GM12878 (cell line): Measurements from ENCODE around the gene ZNF311. TPM values are rescaled to one million over a fixed set of nuclear protein-coding genes. Genes with fewer than 3 reads are reported as not detected.

Experiments
- ATAC-seq: fragments of 200-7000 bp; cut with Tn5 transposase; 3 replicates; pipeline ENCODE4 v1.9.1; 2020; ENCODE audit warnings: mild to moderate bottlenecking, moderate library complexity
- BruUV-seq: library from RNA; stranded (reverse); fragments of 400-500 nt; replicated peaks from 2 replicates; lab custom pipeline; 2021; lab: Mats Ljungman, UMichigan
- CTCF ChIA-PET: fragments of 300-600 bp; sonication (Branson Sonifier 250); formaldehyde crosslinking; extraction: SDS; loops from one replicate; lab custom pipeline; 2021; ENCODE audit warnings: inconsistent platforms; lab: Yijun Ruan, JAX
- POLR2A ChIA-PET: fragments of 350-600 bp; formaldehyde crosslinking; extraction: SDS; loops from one replicate; lab custom pipeline; 2021; ENCODE audit warnings: inconsistent platforms; lab: Charles Lee
- RAD21 ChIA-PET: fragments of 300-600 bp; sonication (Branson Sonifier 250); formaldehyde crosslinking; loops from one replicate; lab custom pipeline; 2023; ENCODE audit warnings: antibody characterized with exemption; ENCODE audit not compliant: unreplicated experiment; lab: Charles Lee
- SMC1A ChIA-PET: fragments of 300-600 bp; sonication (Branson Sonifier 250); formaldehyde crosslinking; loops from one replicate; lab custom pipeline; 2023; ENCODE audit not compliant: unreplicated experiment, uncharacterized antibody; lab: Charles Lee
- DNase-seq: peaks from one replicate; pipeline ENCODE4 v3.0.0-alpha.2; 2011; ENCODE audit warnings: low read depth, low spot score
- FAIRE-seq: peaks from 3 replicates; lab custom pipeline; 2011; peaks lifted over from hg19 to GRCh38; lab: Jason Lieb, UNC
- H2AFZ ChIP-seq: 2 replicates; pipeline ENCODE4 v1.6.0; 2011; ENCODE audit warnings: low read depth, low read length, control low read depth; ENCODE audit not compliant: control insufficient read depth
- H3K27ac ChIP-seq: 2 replicates; pipeline ENCODE4 v1.5.1; 2011; ENCODE audit warnings: control low read depth; ENCODE audit not compliant: control insufficient read depth, insufficient read depth
- H3K27me3 ChIP-seq, 2 experiments: replicated peaks in 1 of 2; 2 replicates each; pipeline versions ENCODE4 v1.6.0 to v1.6.1; 2011; ENCODE audit warnings: low read length in 1 of 2; ENCODE audit not compliant: control insufficient read depth in 2 of 2, insufficient read depth in 2 of 2
- H3K36me3 ChIP-seq, 2 experiments: 2 replicates each; pipeline ENCODE4 v1.5.1; 2011; ENCODE audit warnings: low read length in 1 of 2; ENCODE audit not compliant: control insufficient read depth in 2 of 2, insufficient read depth in 2 of 2
- H3K4me1 ChIP-seq: 2 replicates; pipeline ENCODE4 v1.6.1; 2011; ENCODE audit warnings: mild to moderate bottlenecking, low read length, moderate library complexity, mixed read lengths; ENCODE audit not compliant: control insufficient read depth, insufficient read depth
- H3K4me2 ChIP-seq: 2 replicates; pipeline ENCODE4 v1.6.0; 2011; ENCODE audit warnings: control low read depth; ENCODE audit not compliant: control insufficient read depth, insufficient read depth
- H3K4me3 ChIP-seq: fragments of 200-600 bp; sonication (generic); 2 replicates; pipeline ENCODE4 v1.5.1; 2016
- H3K79me2 ChIP-seq: 2 replicates; pipeline ENCODE4 v1.6.0; 2011; ENCODE audit warnings: low read length; ENCODE audit not compliant: control insufficient read depth, insufficient read depth
- H3K9ac ChIP-seq: 2 replicates; pipeline ENCODE4 v1.8.0; 2011; ENCODE audit warnings: low read length, control low read depth, mixed read lengths; ENCODE audit not compliant: control insufficient read depth, insufficient read depth
- H3K9me3 ChIP-seq: replicated peaks from 3 replicates; pipeline ENCODE4 v1.5.1; 2011; ENCODE audit warnings: mild to moderate bottlenecking, low read length; ENCODE audit not compliant: control insufficient read depth, insufficient read depth
- H4K20me1 ChIP-seq: 2 replicates; pipeline ENCODE4 v1.6.0; 2011; ENCODE audit not compliant: control insufficient read depth, insufficient read depth
- CHD4 ChIP-seq: fragments of 200-600 bp; sonication (generic); IDR thresholded peaks from 2 replicates; pipeline ENCODE4 v1.6.1; 2016; ENCODE audit warnings: mild to moderate bottlenecking
- ESRRA ChIP-seq: IDR thresholded peaks from 2 replicates; pipeline ENCODE4 v1.6.1; 2012; ENCODE audit warnings: mild to moderate bottlenecking, low read length, improper control_type of control experiment
- HDGF ChIP-seq: fragments of 450-650 bp; IDR thresholded peaks from 2 replicates; pipeline ENCODE4 v1.6.1; 2016; ENCODE audit warnings: antibody characterized with exemption
- IKZF1 ChIP-seq: fragments of 450-650 bp; conservative IDR thresholded peaks from 2 replicates; pipeline ENCODE4 v1.6.1; 2017; ENCODE audit warnings: antibody characterized with exemption, mild to moderate bottlenecking
- JUNB ChIP-seq: IDR thresholded peaks from 2 replicates; pipeline ENCODE4 v1.6.1; 2016; ENCODE audit warnings: antibody characterized with exemption, mild to moderate bottlenecking
- KDM1A ChIP-seq: fragments of 200-600 bp; sonication (generic); IDR thresholded peaks from 2 replicates; pipeline ENCODE4 v1.6.1; 2016; ENCODE audit warnings: borderline replicate concordance
- PKNOX1 ChIP-seq: fragments of 450-650 bp; IDR thresholded peaks from 2 replicates; pipeline ENCODE4 v1.6.1; 2016; ENCODE audit warnings: mild to moderate bottlenecking
- SMARCA5 ChIP-seq: fragments of 450-650 bp; IDR thresholded peaks from 2 replicates; pipeline ENCODE4 v1.6.1; 2017; ENCODE audit warnings: mild to moderate bottlenecking
- WGBS: methylation state at CpG from one replicate; pipeline ENCODE4 v1.1.6; 2016; ENCODE audit warnings: low lambda C conversion rate; ENCODE audit not compliant: insufficient replicate concordance, insufficient coverage; ENCODE audit errors: missing lambda C conversion rate; 5-methylcytosine and 5-hydroxymethylcytosine counted together
- in situ Hi-C: fragments of 300-500 bp; cut with MboI; formaldehyde crosslinking; loops from 9 replicates; pipeline ENCODE4 v1.14.3; 2018; ENCODE audit warnings: mixed read lengths
- intact Hi-C: fragments of 100-400 bp; cut with micrococcal nuclease; formaldehyde crosslinking; loops from one replicate; pipeline ENCODE4 v1.14.2; 2022; ENCODE audit not compliant: unreplicated experiment
- polyA plus RNA-seq, 11 experiments: library from polyadenylated mRNA; depleted of rRNA in 4 of 11; unstranded in 6 of 11; stranded (reverse) in 5 of 11; fragments of >200 nt; fragmentation: Nextera tagmentation in 4 of 11; fragmentation: Illumina TruSeq in 1 of 11; extraction: Ambion mirVana in 4 of 11; extraction: Trizol in 1 of 11; gene quantifications; 1 replicate in 1 of 11; 2 replicates in 10 of 11; pipeline versions ENCODE4 v1.2.1 to v1.2.3, GENCODE V29; 2011 to 2016; ENCODE audit warnings: inconsistent platforms in 2 of 11, missing spikeins in 2 of 11, low read depth in 1 of 11
- total RNA-seq, 4 experiments: library from RNA; depleted of rRNA in 3 of 4; stranded (reverse); fragments of >200 nt in 3 of 4; fragmentation: Illumina TruSeq in 1 of 4; extraction: Trizol in 1 of 4; gene quantifications; 2 replicates each; pipeline versions ENCODE4 v1.2.1 to v1.2.3, GENCODE V29; 2013 to 2021

Gene ZNF311
- total and polyA plus RNA-seq, 10 of the 15 experiments (the other 5 are each of a cell fraction or from before 2014, with no cell fraction given) = 0.07 TPM; not detected in 9

GRCh38 chr6:28980137-28980851 is 24.8 kb downstream of the ZNF311 start:
- Histone ChIP-seq H3K4me1 (peaks cover 6% of the 10 kb centered on the region; the same call in 1 of the 2 replicates), H3K36me3 (no peaks in the 10 kb centered on the region), H3K4me2 (peak overlapping the region; percentile 74), H2AFZ (peak overlapping the region; percentile 84), H3K9me3 (no peaks in the 10 kb centered on the region; the same call in 2 of the 3 replicates), H3K27me3 (no peaks in the 10 kb centered on the region), H3K4me3 (peak overlapping the region; percentile 77), H4K20me1 (no peaks in the 10 kb centered on the region), H3K9ac (no peak overlapping the region), H3K27ac (no peak overlapping the region), H3K79me2 (no peaks in the 10 kb centered on the region)
- no TSS peak for BruUV-seq
- in situ Hi-C loops = loop anchor here (5.0 kb wide), 1 partner anchor 38 kb away; no protein-coding TSS in a partner anchor
- ChIA-PET SMC1A (interaction anchor here (1.0 to 3.0 kb wide), 3 partner anchors 85 to 142 kb away, joined by 3 to 17 read pairs (median 5); no protein-coding TSS in a partner anchor), CTCF (interaction anchor here (1.2 to 3.2 kb wide), 2 partner anchors 58 to 142 kb away, joined by 3 to 19 read pairs; no protein-coding TSS in a partner anchor), POLR2A (no interaction called here), RAD21 (no interaction called here)
- TF ChIP-seq PKNOX1 = no peak
- no peak for TF ChIP-seq KDM1A
- TF ChIP-seq IKZF1 = peak; percentile 29; the same call in 1 of the 2 replicates
- no peak for TF ChIP-seq JUNB
- TF ChIP-seq SMARCA5 = no peak
- TF ChIP-seq HDGF = no peak
- no peak for TF ChIP-seq CHD4
- TF ChIP-seq ESRRA = no peak
- ATAC-seq (no peak), FAIRE-seq (no peak), DNase-seq (no peak)
- 63% methylated on average over 8 of the region's 8 CpGs for WGBS
- intact Hi-C loops = loop anchor here (2.0 to 10.0 kb wide), 2 partner anchors 27 to 145 kb away; no protein-coding TSS in a partner anchor
